Gastroesophageal sphincter (tissue), 3 donors: ENCODE results near the gene ID1.

ENCODE experiments used
- CTCF ChIP-seq, 4 experiments: fragments of 200-600 bp in 2 of 4; fragments of 450-650 bp in 2 of 4; sonication (generic) in 1 of 4; IDR thresholded peaks; one replicate each; pipeline ENCODE4 v1.5.1; 2017 to 2019; ENCODE audit warnings: antibody characterized with exemption in 4 of 4, mild to moderate bottlenecking in 2 of 4, moderate library complexity in 2 of 4
- EP300 ChIP-seq: sonication (generic); formaldehyde crosslinking; IDR thresholded peaks from one replicate; pipeline ENCODE4 v1.6.1; 2017; ENCODE audit warnings: antibody characterized with exemption, mild to moderate bottlenecking
- POLR2A ChIP-seq, 2 donors: fragments of 450-650 bp; IDR thresholded peaks; one replicate each; pipeline ENCODE4 v1.6.1; 2017; ENCODE audit warnings: antibody characterized with exemption in 2 of 2, mild to moderate bottlenecking in 2 of 2, moderate library complexity in 1 of 2
- POLR2AphosphoS5 ChIP-seq: sonication (generic); formaldehyde crosslinking; IDR thresholded peaks from one replicate; pipeline ENCODE4 v1.6.1; 2017; ENCODE audit warnings: antibody characterized with exemption

- TF ChIP-seq CTCF (IDR thresholded peaks at IDR 0.05), result no peak
- no peak for TF ChIP-seq POLR2AphosphoS5
- TF ChIP-seq EP300, result no peak
- no peak for TF ChIP-seq POLR2A (IDR thresholded peaks at IDR 0.05)
These were observed 1.1 kb downstream of the ID1 start for GRCh38 chr20:31605902-31606803.
